ENCODE measurements around the gene PSAT1.
A peak's percentile ranks its signal among the peaks of the same experiment; 100 is the strongest.

PSAT1 gene

DNA sequence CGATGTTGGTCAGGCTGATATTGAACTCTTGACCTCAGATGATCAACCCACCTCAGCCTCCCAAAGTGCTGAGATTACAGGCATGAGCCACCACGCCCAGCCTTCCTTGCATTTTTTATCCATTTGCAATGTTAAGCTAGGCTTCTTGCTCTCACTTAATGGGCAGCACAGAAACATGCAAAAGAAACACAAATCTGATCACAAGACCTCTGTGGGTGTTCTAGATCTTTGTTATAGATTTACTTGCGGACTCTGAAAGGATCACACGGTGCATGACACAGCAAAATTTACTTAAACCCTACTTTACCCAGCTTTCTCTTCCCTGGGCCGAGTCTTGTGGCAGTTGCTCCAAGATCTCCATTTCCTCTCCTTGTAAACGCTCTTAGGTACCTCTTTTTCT is 71.3 kb downstream of the PSAT1 start:
- no peak for DNase-seq

DNA sequence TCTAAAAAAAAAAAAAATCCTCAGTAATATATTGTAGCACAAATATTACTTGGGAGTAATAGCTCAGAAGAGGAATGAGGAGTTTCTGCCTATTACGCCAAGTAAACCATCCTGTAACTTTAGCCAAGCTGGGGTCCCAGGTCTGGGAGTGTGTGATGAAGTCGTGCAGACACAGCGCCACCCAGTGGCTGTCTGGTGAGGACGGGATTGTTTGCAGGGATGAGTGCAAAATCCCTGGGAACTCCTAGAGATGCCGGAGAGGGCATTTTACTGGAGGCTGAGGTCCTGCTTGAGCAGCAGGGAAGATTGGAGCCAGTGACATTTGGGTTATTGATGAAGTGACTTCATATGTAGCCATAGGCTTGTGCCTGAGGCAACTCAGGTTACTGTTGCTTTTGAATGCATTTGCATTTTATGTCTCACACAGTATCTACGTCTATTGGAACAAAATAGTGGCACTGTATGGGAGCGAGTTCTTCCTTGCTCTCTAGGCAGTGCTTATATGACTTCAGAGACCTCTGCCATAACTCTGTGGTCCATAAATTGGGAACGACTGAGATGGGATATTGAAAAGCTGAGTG is 72.8 kb downstream of the PSAT1 start:
- peak; percentile 6 for DNase-seq

- DNase-seq: no peak
Observed at GRCh38 chr9:78370991-78371390, 74.1 kb downstream of the PSAT1 start.

DNA sequence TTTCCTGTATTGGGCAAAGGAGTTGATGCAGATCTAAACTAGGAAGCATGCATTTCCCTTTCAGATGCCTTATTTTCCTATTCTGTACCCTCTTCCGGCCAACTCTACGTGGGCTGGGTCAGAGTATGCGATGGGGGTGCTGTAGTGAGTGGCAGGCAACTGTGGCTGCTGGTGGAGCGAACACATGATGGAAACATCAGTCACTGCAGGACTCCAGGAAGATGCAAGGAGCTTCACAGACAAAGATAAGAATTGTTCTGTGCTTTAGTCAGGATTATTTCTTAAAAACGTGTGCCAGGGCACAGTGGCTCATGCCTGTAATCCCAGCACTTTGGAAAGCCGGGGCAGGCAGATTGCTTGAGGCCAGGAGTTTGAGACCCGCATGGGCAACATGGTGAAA is 75.1 kb downstream of the PSAT1 start:
- no peak for DNase-seq
